ENCODE data around the gene UACA. TPM values are rescaled to one million over a fixed set of nuclear protein-coding genes. Genes with fewer than 3 reads are reported as not detected.

UACA gene
- total RNA-seq, 1 donor from 2014 or later = 35.7 TPM

GRCh38 chr15:70629735-70630273 lies 133.6 kb downstream of the UACA start:
- ATAC-seq (no peak), DNase-seq (no peak)
- Histone ChIP-seq H3K4me3 (no peak overlapping the region), H3K9me3 (no peaks in the 10 kb centered on the region), H3K4me1 (no peaks in the 10 kb centered on the region), H3K36me3 (no peaks in the 10 kb centered on the region), H3K27ac (no peak overlapping the region), H3K27me3 (ENCODE audit: low read depth) (no peaks in the 10 kb centered on the region)
- no peak for TF ChIP-seq CTCF (IDR thresholded peaks at IDR 0.05)
- intact Hi-C loops (cut with DNase I) = no loop called here

GRCh38 chr15:70628549-70628896 lies 134.8 kb downstream of the UACA start:
- no peak overlapping the region for H3K27ac ChIP-seq
- no peak for DNase-seq

GRCh38 chr15:70627734-70628548 lies 135.4 kb downstream of the UACA start:
- intact Hi-C loops (cut with DNase I) = no loop called here
- H3K27ac ChIP-seq = no peak overlapping the region
- H3K27me3 ChIP-seq (ENCODE audit: low read depth) = no peaks in the 10 kb centered on the region
- no peak overlapping the region for H3K4me3 ChIP-seq
- peaks cover 10% of the 10 kb centered on the region for H3K9me3 ChIP-seq
- H3K4me1 ChIP-seq = no peaks in the 10 kb centered on the region
- no peak for ATAC-seq
- H3K36me3 ChIP-seq = no peaks in the 10 kb centered on the region
- DNase-seq = no peak
- TF ChIP-seq CTCF (IDR thresholded peaks at IDR 0.05) = no peak

More at GRCh38 chr15:70628549-70628896, 134.8 kb downstream of the UACA start:
- intact Hi-C loops (cut with DNase I) = no loop called here
- Histone ChIP-seq H3K4me1 (no peaks in the 10 kb centered on the region), H3K27me3 (ENCODE audit: low read depth) (no peaks in the 10 kb centered on the region), H3K9me3 (peaks cover 4% of the 10 kb centered on the region), H3K36me3 (no peaks in the 10 kb centered on the region), H3K4me3 (no peak overlapping the region)
- ATAC-seq = no peak
- TF ChIP-seq CTCF (IDR thresholded peaks at IDR 0.05) = no peak

- no peaks in the 10 kb centered on the region for H3K4me1 ChIP-seq
- H3K27ac ChIP-seq = no peak overlapping the region
- no peak for ATAC-seq
- intact Hi-C loops (cut with DNase I) = no loop called here
- DNase-seq = no peak
- no peak overlapping the region for H3K4me3 ChIP-seq
- H3K36me3 ChIP-seq = no peaks in the 10 kb centered on the region
- TF ChIP-seq CTCF (IDR thresholded peaks at IDR 0.05) = no peak
- H3K9me3 ChIP-seq = peaks cover 16% of the 10 kb centered on the region
- H3K27me3 ChIP-seq (ENCODE audit: low read depth) = no peaks in the 10 kb centered on the region
Observed at GRCh38 chr15:70627322-70627721, 136.0 kb downstream of the UACA start.

GRCh38 chr15:70625438-70625837 lies 137.9 kb downstream of the UACA start:
- intact Hi-C loops (cut with DNase I) = no loop called here
- no peak overlapping the region for H3K27ac ChIP-seq
- H3K4me1 ChIP-seq = no peaks in the 10 kb centered on the region
- no peaks in the 10 kb centered on the region for H3K36me3 ChIP-seq
- H3K4me3 ChIP-seq = no peak overlapping the region
- ATAC-seq (no peak), DNase-seq (no peak)
- no peaks in the 10 kb centered on the region for H3K27me3 ChIP-seq (ENCODE audit: low read depth)
- H3K9me3 ChIP-seq = peaks cover 22% of the 10 kb centered on the region
- no peak for TF ChIP-seq CTCF (IDR thresholded peaks at IDR 0.05)
